H1 (cell line): Measurements from ENCODE around the gene ACSM2B. TPM values are rescaled to one million over a fixed set of nuclear protein-coding genes. Genes with fewer than 3 reads are reported as not detected.

Experiments used
- CREB1 ChIP-seq: IDR thresholded peaks from 2 replicates; pipeline ENCODE4 v1.6.1; 2012; ENCODE audit warnings: inconsistent platforms
- EP300 ChIP-seq, 2 experiments: IDR thresholded peaks; 1 replicate in 1 of 2; 2 replicates in 1 of 2; pipeline ENCODE4 v1.6.1; 2011 to 2012; ENCODE audit warnings: low read depth in 2 of 2, low read length in 2 of 2, mild to moderate bottlenecking in 2 of 2, borderline replicate concordance in 1 of 2, inconsistent platforms in 1 of 2, moderate library complexity in 1 of 2
- USF2 ChIP-seq: IDR thresholded peaks from 2 replicates; pipeline ENCODE4 v1.6.1; 2011; ENCODE audit warnings: low read length, improper control_type of control experiment
- polyA plus RNA-seq, 7 experiments: library from polyadenylated mRNA; depleted of rRNA in 3 of 7; stranded (reverse) in 5 of 7; unstranded in 2 of 7; fragments of >200 nt in 5 of 7; fragments of 200-250 nt in 2 of 7; gene quantifications; 1 replicate in 5 of 7; 2 replicates in 1 of 7; 4 replicates in 1 of 7; pipeline versions ENCODE4 v1.2.1 to v1.2.3, GENCODE V29; 2011 to 2013; ENCODE audit warnings: missing spikeins in 2 of 7, mixed read lengths in 2 of 7
- total RNA-seq: library from RNA; stranded (reverse); fragmentation: NEBNext Ultra II Directional; extraction: Animal tissue kit (Norgen Biotek cat#: 25700); gene quantifications from 2 replicates; pipeline ENCODE4 v1.2.1, GENCODE V29; 2021

Gene ACSM2B
- total and polyA plus RNA-seq, 2 of the 8 experiments (the other 6 are each of a cell fraction or from before 2014, with no cell fraction given), result not detected

GRCh38 chr16:20620770-20621169, 44.6 kb upstream of the ACSM2B start (continued):
- TF ChIP-seq EP300 (IDR thresholded peaks at IDR 0.05; ENCODE audit: borderline replicate concordance in 1 of 2, low read depth in 2 of 2, low read length in 2 of 2) (no peak), CREB1 (no peak), USF2 (no peak)
